Fibroblast of peridontal ligament (primary cell): ENCODE data around the gene UCP2.

Experiments used
- DNase-seq: peaks from one replicate; pipeline ENCODE4 v3.0.0-alpha.2; 2010; ENCODE audit errors: extremely low read depth

Gene UCP2

DNA sequence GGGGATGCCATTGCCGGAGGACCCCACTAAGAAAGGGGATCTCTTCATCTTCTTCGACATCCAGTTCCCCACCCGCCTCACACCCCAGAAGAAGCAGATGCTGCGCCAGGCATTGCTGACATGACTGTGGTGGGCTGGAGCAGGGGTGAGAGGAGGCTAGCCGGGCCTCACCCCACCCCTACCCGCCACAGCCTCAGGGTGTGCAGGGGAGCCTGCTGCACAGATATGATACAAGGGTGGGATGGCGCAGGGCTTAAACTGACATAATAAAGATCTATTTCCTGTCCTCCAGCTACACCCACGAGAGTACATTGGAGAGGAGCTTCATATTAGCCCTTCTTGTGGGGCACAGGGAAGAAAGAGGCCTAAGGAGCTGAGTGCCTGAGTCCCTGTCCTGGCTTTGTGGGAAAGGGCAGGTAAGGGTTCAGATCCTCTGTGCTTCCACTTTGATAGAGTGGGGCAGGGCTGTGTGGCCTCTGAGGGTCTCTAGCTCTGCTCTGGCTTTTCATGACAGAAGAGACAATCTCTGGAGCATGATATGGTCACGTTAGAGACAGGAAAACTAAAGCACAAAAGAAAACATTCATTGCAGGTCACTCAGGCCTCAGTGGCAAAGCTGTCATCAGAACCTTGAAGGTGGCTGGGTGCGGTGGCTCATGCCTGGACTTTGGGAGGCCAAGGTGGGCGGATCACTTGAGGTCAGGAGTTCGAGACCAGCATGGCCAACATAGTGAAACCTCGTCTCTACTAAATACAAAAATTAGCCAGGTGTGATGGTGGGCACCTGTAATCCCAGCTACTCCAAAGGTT lies 12.4 kb downstream of the UCP2 start:
- DNase-seq = no peak

GRCh38 chr11:73969091-73969490 lies 13.6 kb downstream of the UCP2 start:
- DNase-seq = no peak

GRCh38 chr11:73968356-73968966 lies 14.2 kb downstream of the UCP2 start:
- no peak for DNase-seq

GRCh38 chr11:73965764-73966121 lies 16.9 kb downstream of the UCP2 start:
- DNase-seq = no peak

- peak; percentile 21 for DNase-seq
Observed at GRCh38 chr11:73965076-73965763, 17.4 kb downstream of the UCP2 start.

DNA sequence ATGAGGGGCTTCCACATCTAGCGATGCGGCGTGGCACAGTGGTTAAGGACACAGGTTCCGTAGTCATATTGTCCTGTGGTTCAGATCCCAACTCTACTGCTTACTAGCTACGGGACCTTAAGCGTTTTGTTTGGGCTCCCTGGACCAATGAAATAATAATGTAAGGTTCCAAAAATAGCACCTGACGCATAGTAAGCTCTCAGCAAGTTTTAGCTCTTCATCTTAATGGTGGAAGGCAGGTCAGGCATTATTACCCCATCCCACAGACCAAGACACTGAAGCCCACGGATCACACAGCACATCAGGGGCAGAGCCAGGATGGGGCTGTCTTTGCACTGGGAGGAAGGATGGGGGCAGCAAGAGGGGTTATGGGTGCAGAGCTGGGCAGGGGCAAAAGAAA lies 18.8 kb downstream of the UCP2 start:
- DNase-seq = no peak

- DNase-seq = no peak
Observed at GRCh38 chr11:73962101-73962705, 20.4 kb downstream of the UCP2 start.

- DNase-seq = no peak
Observed at GRCh38 chr11:73961321-73961720, 21.3 kb downstream of the UCP2 start.

- DNase-seq = no peak
Observed at GRCh38 chr11:73958521-73959141, 24.0 kb downstream of the UCP2 start.

GRCh38 chr11:73957654-73958361 lies 24.8 kb downstream of the UCP2 start:
- no peak for DNase-seq

DNA sequence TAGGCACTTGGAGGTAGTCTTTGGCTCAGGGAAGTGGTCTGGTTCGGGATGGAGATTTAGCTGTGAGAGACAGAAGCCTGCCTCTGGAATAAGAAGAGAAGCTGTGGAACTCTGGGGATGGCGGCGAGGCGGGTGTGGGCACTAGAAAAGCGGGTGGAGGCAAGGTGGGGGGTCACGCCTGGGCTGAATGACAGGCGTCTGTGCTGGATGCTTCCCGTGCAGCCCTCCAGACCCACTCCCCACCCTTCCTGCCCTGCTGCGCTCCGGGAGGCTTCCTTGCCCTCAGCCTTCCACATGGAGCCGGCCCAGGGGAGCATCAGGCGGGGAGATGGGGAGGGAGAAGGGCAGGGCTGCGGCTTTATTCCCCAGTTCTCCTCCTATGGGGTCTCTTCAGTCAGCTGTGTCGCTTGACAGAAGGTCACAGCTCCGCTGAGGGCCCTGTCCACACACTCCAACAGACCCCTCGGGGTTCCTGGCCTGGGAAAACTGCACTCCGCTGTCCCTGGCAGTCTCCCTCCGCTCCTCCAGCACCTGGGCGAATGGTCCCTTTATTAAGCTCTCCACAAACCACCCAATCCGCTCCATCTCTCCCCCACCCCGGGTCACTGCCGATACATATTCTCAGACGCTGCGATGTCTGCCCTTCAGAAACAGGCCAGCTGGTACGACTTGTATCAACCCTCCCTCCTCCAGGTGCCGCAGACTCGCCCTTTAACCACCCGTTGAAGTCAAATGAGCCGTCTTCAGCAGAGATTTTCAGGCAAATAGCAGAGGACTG lies 25.6 kb downstream of the UCP2 start:
- DNase-seq = no peak

DNA sequence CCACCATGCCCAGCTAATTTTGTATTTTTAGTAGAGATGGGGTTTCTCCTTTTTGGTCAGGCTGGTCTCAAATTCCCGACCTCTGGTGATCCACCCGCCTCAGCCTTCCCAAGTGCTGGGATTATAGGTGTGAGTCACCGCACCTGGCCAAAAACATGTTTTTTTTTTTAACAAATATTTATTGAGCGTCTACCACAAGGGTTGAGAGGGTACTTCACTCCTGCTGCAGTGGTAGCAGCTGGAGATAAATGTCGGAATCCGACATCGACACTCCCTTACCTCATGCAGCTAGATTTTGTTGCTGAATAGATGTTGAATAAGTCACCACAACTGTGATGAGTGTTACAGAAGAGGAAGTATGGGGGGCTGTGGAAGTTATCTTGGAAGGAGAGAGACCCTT lies 30.8 kb downstream of the UCP2 start:
- DNase-seq = no peak

DNA sequence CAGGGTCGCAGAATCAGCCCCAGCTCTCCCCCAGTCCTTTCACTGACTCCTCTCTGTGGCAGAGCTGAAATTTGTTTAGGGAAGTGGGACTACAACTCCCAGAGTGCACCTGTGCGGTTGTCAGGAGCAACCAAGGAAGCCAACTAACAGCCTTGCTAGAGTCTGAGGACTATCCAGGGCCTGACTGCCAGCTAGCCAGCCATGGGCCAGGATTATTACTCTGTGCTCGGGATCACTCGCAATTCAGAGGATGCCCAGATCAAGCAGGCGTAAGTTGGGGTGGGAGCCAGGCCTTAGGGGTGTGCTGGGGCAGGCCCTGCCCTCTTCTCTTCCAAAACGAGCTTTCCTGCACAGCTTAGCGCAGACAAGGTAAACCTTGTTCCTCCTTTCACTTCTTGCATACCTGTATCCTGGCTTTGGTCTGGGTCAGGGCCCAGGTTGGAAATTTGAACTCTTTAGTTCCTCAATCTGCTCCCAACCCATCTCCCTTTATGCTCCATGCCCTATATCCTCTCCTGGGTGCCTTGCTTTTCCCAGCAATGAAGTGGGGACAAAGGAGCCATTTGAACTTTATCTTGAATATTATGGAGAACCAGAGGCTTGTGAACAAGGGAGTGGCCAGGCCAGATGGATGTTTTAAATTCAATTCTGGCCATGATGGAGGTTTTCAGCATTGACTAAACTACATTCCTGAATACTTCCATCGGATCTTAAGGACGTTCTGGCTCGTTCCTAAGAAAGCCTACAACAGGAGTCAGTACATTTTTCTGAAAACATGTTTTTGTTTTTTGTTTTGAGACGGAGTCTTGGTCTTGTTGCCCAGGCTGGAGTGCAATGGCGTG lies 31.6 kb downstream of the UCP2 start, which contains the start of gene DNAJB13:
Gene DNAJB13 (plus strand): TSS at position 158 of the 842 bp plus-strand sequence. CDS start 44 bp downstream, at position 202.
- peak; percentile 24 for DNase-seq

- no peak for DNase-seq
Observed at GRCh38 chr11:73949912-73950311, 32.7 kb downstream of the UCP2 start.

DNA sequence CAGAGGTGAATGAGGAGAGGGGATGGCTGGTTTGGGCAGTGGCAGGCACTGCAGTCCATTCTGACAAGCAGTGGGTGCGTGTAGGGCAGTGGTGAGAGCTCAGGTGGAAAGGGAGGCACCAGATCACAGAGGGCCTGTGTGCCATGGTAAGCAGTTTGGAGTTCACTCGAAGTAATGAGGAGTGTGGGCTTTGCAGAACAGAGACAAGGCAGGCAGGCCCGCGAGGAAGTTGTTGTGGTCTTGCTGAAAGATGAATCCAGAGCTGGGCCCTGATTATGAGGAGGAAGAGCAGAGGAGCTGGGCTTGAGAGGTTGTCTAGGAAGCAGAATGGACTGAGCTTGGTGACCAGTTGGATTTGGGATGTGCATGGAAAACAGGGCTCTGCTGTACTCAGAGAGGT lies 33.4 kb downstream of the UCP2 start:
- DNase-seq = no peak

DNA sequence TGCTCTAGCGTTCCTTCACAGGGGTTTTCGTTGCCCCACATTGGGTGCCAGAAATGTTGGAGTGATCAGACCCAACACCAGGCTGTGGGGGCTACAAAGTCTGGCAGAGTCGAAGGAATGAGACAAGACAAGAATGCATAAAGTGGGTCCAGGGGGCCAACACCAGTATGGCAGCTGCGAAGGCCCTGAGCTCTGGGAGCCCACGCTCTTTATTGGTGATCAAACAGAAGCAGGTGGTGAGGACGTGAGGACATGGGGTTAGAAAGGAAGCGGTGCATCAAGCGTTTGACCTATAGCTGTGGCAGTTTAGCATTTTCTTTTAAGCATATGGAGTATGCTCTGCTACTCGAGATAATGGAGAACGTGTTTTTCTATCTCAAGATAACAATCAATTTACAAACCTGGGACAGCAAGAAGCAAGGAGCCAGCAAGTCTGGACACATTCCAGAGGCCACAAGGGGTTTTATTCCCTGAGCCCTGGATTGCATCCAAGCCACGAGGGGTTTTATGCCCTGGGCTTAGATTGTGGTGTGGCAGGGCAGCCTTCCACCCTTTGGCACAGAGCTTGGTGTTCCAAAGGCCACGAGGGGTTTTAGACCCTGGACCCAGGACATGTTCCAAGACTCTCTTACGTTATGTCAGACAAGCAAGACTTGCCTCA lies 35.7 kb downstream of the UCP2 start:
- no peak for DNase-seq

DNA sequence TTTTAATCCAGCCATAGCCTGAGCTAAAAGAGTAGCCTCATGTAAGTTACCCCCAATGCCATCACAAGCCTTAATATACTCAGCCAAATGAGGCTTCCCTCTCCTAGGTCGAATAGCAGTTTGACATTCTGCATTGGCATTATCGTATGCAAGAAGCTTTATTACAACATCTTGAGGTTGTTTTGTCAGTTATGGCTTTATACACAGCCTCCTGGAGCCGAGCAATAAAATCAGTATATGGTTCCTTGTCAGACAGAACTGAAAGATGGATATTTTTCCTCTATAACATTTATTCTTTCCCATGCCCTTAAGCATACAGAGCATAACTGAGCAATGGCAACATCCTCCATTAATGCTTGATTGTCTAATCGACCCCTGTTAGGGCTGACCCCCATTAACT lies 37.2 kb downstream of the UCP2 start:
- DNase-seq = no peak

- no peak for DNase-seq
Observed at GRCh38 chr11:73944901-73945300, 37.7 kb downstream of the UCP2 start.

- no peak for DNase-seq
Observed at GRCh38 chr11:73944085-73944484, 38.6 kb downstream of the UCP2 start.
